Measurements from ENCODE around the gene DYNLRB2.

Gene DYNLRB2

GRCh38 chr16:80596507-80597207 is 55.9 kb downstream of the DYNLRB2 start:
- no peak overlapping the region for H3K4me3 ChIP-seq (ENCODE audit: extremely low read depth, insufficient read depth, low read length, poor library complexity, severe bottlenecking)
- no peaks in the 10 kb centered on the region for H3K4me1 ChIP-seq (ENCODE audit: control insufficient read depth, insufficient read depth, low read length, poor library complexity, severe bottlenecking)
- H3K36me3 ChIP-seq (ENCODE audit: control insufficient read depth, insufficient read depth, low read length) = no peaks in the 10 kb centered on the region
- 79 to 83% methylated on average over 7 of the region's 7 CpGs for WGBS, 2 experiments (ENCODE audit: insufficient coverage in 2 of 2)
- H3K9me3 ChIP-seq (ENCODE audit: control insufficient read depth, low read length) = no peaks in the 10 kb centered on the region
- H3K27ac ChIP-seq (ENCODE audit: low read depth, low read length, severe bottlenecking) = no peak overlapping the region

DNA sequence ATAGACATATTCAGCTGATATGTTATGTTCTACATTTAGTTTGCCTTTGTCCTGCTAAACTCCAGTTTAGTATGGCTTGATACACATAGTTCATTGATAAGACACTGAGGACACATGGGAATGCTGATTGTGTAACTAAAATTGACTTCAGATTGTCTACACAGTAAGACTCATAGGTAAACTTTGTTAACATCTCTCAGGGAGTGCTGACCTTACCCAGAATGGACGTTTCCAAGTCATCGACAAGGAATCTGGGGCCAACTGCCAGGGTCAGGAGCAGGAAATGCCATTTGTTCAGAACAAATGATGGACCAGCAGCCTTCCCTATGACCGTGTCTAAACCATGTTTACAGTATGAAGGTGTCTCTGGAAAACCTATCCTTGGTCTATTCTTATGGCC is 58.7 kb downstream of the DYNLRB2 start:
- no peaks in the 10 kb centered on the region for H3K9me3 ChIP-seq (ENCODE audit: control insufficient read depth, low read length)
- H3K4me3 ChIP-seq (ENCODE audit: extremely low read depth, insufficient read depth, low read length, poor library complexity, severe bottlenecking) = no peak overlapping the region
- H3K36me3 ChIP-seq (ENCODE audit: control insufficient read depth, insufficient read depth, low read length) = no peaks in the 10 kb centered on the region
- no peaks in the 10 kb centered on the region for H3K4me1 ChIP-seq (ENCODE audit: control insufficient read depth, insufficient read depth, low read length, poor library complexity, severe bottlenecking)
- no peak overlapping the region for H3K27ac ChIP-seq (ENCODE audit: low read depth, low read length, severe bottlenecking)
- 77 to 88% methylated on average over 3 of the region's 3 CpGs for WGBS, 2 experiments (ENCODE audit: insufficient coverage in 2 of 2)

All from mesodermal cell (in vitro differentiated cells).